HepG2 (cell line): ENCODE results near the gene SMC6. TPM values are rescaled to one million over a fixed set of nuclear protein-coding genes. Genes with fewer than 3 reads are reported as not detected.

ENCODE experiments used
- ATAC-seq: fragments of 200-7000 bp; cut with Tn5 transposase; 3 replicates; pipeline ENCODE4 v1.9.1; 2020; ENCODE audit warnings: mild to moderate bottlenecking, moderate library complexity
- BruUV-seq: library from RNA; stranded (reverse); fragments of 400-500 nt; replicated peaks from 2 replicates; lab custom pipeline; 2021; lab: Mats Ljungman, UMichigan
- CTCF ChIA-PET: fragments of 300-600 bp; formaldehyde crosslinking; extraction: SDS; loops from one replicate; lab custom pipeline; 2021; ENCODE audit warnings: low total read pairs, inconsistent platforms, low intra/inter-chr PET ratio; lab: Yijun Ruan, JAX
- POLR2A ChIA-PET: fragments of 350-600 bp; sonication (Branson Sonifier 250); formaldehyde crosslinking; loops from one replicate; lab custom pipeline; 2020; ENCODE audit warnings: antibody characterized with exemption, inconsistent platforms; lab: Yijun Ruan, JAX
- DNase-seq: peaks from one replicate; pipeline ENCODE4 v3.0.0-alpha.2; 2015; ENCODE audit warnings: low spot score
- FAIRE-seq: peaks from 3 replicates; lab custom pipeline; 2011; peaks lifted over from hg19 to GRCh38; lab: Jason Lieb, UNC
- H2AFZ ChIP-seq: one replicate; pipeline ENCODE4 v1.6.1; 2011; ENCODE audit warnings: low read length, inconsistent platforms
- H3K27ac ChIP-seq: fragments of 300-600 bp; 3 replicates; pipeline ENCODE4 v1.8.0; 2011; ENCODE audit warnings: mixed run types, mild to moderate bottlenecking, mixed read lengths, low read length, inconsistent platforms; ENCODE audit not compliant: insufficient read depth; ENCODE audit errors: extremely low read length
- H3K27me3 ChIP-seq, 2 experiments: fragments of 200-600 bp in 1 of 2; 2 replicates in 1 of 2; 3 replicates in 1 of 2; pipeline versions ENCODE4 v1.6.0 to v1.8.0; 2011; ENCODE audit warnings: low read length in 2 of 2, mild to moderate bottlenecking in 2 of 2, moderate library complexity in 2 of 2, inconsistent platforms in 1 of 2; ENCODE audit not compliant: insufficient read depth in 2 of 2, control insufficient read depth in 1 of 2
- H3K36me3 ChIP-seq, 2 experiments: fragments of 200-600 bp in 1 of 2; replicated peaks in 1 of 2; 2 replicates in 1 of 2; 3 replicates in 1 of 2; pipeline versions ENCODE4 v1.5.1 to v1.8.0; 2011; ENCODE audit warnings: low read length in 2 of 2, inconsistent platforms in 1 of 2; ENCODE audit not compliant: insufficient read depth in 2 of 2, control insufficient read depth in 1 of 2
- H3K4me1 ChIP-seq: 2 replicates; pipeline ENCODE4 v1.5.1; 2012; ENCODE audit warnings: low read length, inconsistent platforms; ENCODE audit not compliant: insufficient read depth
- H3K4me2 ChIP-seq: 2 replicates; pipeline ENCODE4 v1.6.0; 2011; ENCODE audit warnings: low read depth, low read length, inconsistent platforms
- H3K4me3 ChIP-seq, 3 experiments: fragments of 200-600 bp in 1 of 3; sonication (generic), shearing (Covaris generic) in 1 of 3; replicated peaks in 1 of 3; 2 replicates each; pipeline ENCODE4 v1.5.1; 2011 to 2016; ENCODE audit warnings: low read length in 3 of 3, inconsistent platforms in 2 of 3, low read depth in 2 of 3, mild to moderate bottlenecking in 2 of 3, control low read depth in 1 of 3, mixed read lengths in 1 of 3; ENCODE audit not compliant: insufficient read depth in 1 of 3
- H3K79me2 ChIP-seq: one replicate; pipeline ENCODE4 v1.6.1; 2011; ENCODE audit warnings: low read length, inconsistent platforms; ENCODE audit not compliant: insufficient read depth
- H3K9ac ChIP-seq: 2 replicates; pipeline ENCODE4 v1.6.0; 2011; ENCODE audit warnings: mild to moderate bottlenecking, low read depth, low read length, inconsistent platforms; ENCODE audit not compliant: insufficient read depth
- H3K9me3 ChIP-seq: 2 replicates; pipeline ENCODE4 v1.5.1; 2012; ENCODE audit warnings: mild to moderate bottlenecking, low read length
- H4K20me1 ChIP-seq: 2 replicates; pipeline ENCODE4 v1.6.0; 2011; ENCODE audit warnings: inconsistent platforms, mild to moderate bottlenecking, low read length, moderate library complexity; ENCODE audit not compliant: insufficient read depth
- ARID5B ChIP-seq: IDR thresholded peaks from 2 replicates; pipeline ENCODE4 v1.4.0; 2020; ENCODE audit warnings: mild to moderate bottlenecking, missing genetic modification reagents
- HHEX ChIP-seq: IDR thresholded peaks from 2 replicates; pipeline ENCODE4 v1.6.1; 2016; ENCODE audit warnings: control low read depth
- ISL2 ChIP-seq: sonication (generic); formaldehyde crosslinking; IDR thresholded peaks from 2 replicates; pipeline ENCODE4 v1.5.0; 2020; ENCODE audit warnings: missing genetic modification reagents
- KDM4B ChIP-seq: sonication (generic); formaldehyde crosslinking; IDR thresholded peaks from 2 replicates; pipeline ENCODE4 v1.4.0; 2020; ENCODE audit warnings: missing genetic modification reagents
- MEIS2 ChIP-seq: sonication (generic); formaldehyde crosslinking; IDR thresholded peaks from 2 replicates; pipeline ENCODE4 v1.9.0; 2021; ENCODE audit warnings: mild to moderate bottlenecking, missing genetic modification reagents
- SMAD1 ChIP-seq: sonication (generic); formaldehyde crosslinking; IDR thresholded peaks from 2 replicates; pipeline ENCODE4 v1.4.0; 2020; ENCODE audit warnings: missing genetic modification reagents, low read depth, mild to moderate bottlenecking, borderline replicate concordance
- ZC3H4 ChIP-seq: sonication (generic); formaldehyde crosslinking; IDR thresholded peaks from 2 replicates; pipeline ENCODE4 v1.4.0; 2020; ENCODE audit warnings: missing genetic modification reagents, borderline replicate concordance
- ZFP82 ChIP-seq: sonication (generic); formaldehyde crosslinking; IDR thresholded peaks from 2 replicates; pipeline ENCODE4 v1.5.1; 2020; ENCODE audit warnings: mild to moderate bottlenecking, missing genetic modification reagents, borderline replicate concordance
- ZNF10 ChIP-seq: sonication (generic); formaldehyde crosslinking; IDR thresholded peaks from 2 replicates; pipeline ENCODE4 v1.4.0; 2020; ENCODE audit warnings: mild to moderate bottlenecking, low read depth, missing genetic modification reagents, borderline replicate concordance
- ZNF138 ChIP-seq: sonication (generic); formaldehyde crosslinking; IDR thresholded peaks from 2 replicates; pipeline ENCODE4 v1.5.0; 2020; ENCODE audit warnings: mild to moderate bottlenecking, low read depth, missing genetic modification reagents
- ZNF207 ChIP-seq: fragments of 450-650 bp; IDR thresholded peaks from 2 replicates; pipeline ENCODE4 v1.6.1; 2016; ENCODE audit warnings: antibody characterized with exemption, borderline replicate concordance
- ZNF232 ChIP-seq: sonication (generic); formaldehyde crosslinking; IDR thresholded peaks from 2 replicates; pipeline ENCODE4 v1.4.0; 2020; ENCODE audit warnings: missing genetic modification reagents, borderline replicate concordance
- ZNF549 ChIP-seq: sonication (generic); formaldehyde crosslinking; IDR thresholded peaks from 2 replicates; pipeline ENCODE4 v1.5.0; 2020; ENCODE audit warnings: missing genetic modification reagents
- ZNF562 ChIP-seq: sonication (generic); formaldehyde crosslinking; IDR thresholded peaks from 2 replicates; pipeline ENCODE4 v1.8.0; 2022; ENCODE audit warnings: missing genetic modification reagents, borderline replicate concordance
- ZNF615 ChIP-seq: sonication (generic); formaldehyde crosslinking; IDR thresholded peaks from 2 replicates; pipeline ENCODE4 v1.5.0; 2020; ENCODE audit warnings: mild to moderate bottlenecking, missing genetic modification reagents, borderline replicate concordance
- ZNF639 ChIP-seq: conservative IDR thresholded peaks from 2 replicates; pipeline ENCODE4 v1.6.1; 2018; ENCODE audit warnings: missing genetic modification reagents
- ZNF777 ChIP-seq: sonication (generic); formaldehyde crosslinking; IDR thresholded peaks from 2 replicates; pipeline ENCODE4 v1.4.0; 2020; ENCODE audit warnings: missing genetic modification reagents
- WGBS: methylation state at CpG from one replicate; pipeline ENCODE4 v1.1.6; 2017; ENCODE audit warnings: low lambda C conversion rate; 5-methylcytosine and 5-hydroxymethylcytosine counted together
- in situ Hi-C: cut with HindIII; loops from 2 replicates; pipeline ENCODE4 v1.10.0; 2017; ENCODE audit warnings: low pct_unique_long_range_greater_than_20kb; ENCODE audit not compliant: extremely low pct_ligation_motif_present
- intact Hi-C: fragments of 100-400 bp; cut with micrococcal nuclease; formaldehyde crosslinking; loops from one replicate; pipeline ENCODE4 v1.10.0; 2022; ENCODE audit not compliant: unreplicated experiment
- polyA plus RNA-seq, 8 experiments: library from polyadenylated mRNA; depleted of rRNA in 3 of 8; stranded (reverse) in 7 of 8; unstranded in 1 of 8; fragments of >200 nt; fragmentation: Illumina TruSeq in 4 of 8; extraction: Trizol in 4 of 8; gene quantifications; 2 replicates each; pipeline versions ENCODE4 v1.2.1 to v1.2.3, GENCODE V29; 2011 to 2016; ENCODE audit warnings: low read depth in 4 of 8, missing spikeins in 1 of 8, mixed read lengths in 1 of 8; ENCODE audit not compliant: insufficient read depth in 1 of 8
- total RNA-seq, 5 experiments: library from RNA; depleted of rRNA; stranded (reverse); fragments of >200 nt; fragmentation: Illumina TruSeq; extraction: Trizol; gene quantifications; 2 replicates each; pipeline ENCODE4 v1.2.3, GENCODE V29; 2016; ENCODE audit warnings: low read depth in 1 of 5
- TF ChIP-seq, protein P1 (sequence below): sonication (generic); formaldehyde crosslinking; IDR thresholded peaks from 2 replicates; pipeline ENCODE4 v1.9.0; 2021; ENCODE audit warnings: missing genetic modification reagents, mild to moderate bottlenecking, borderline replicate concordance

SMC6 gene
- total and polyA plus RNA-seq, 2 of the 13 experiments (the other 11 are each of a cell fraction or from before 2014, with no cell fraction given), result 18.9 to 55.3 TPM

DNA sequence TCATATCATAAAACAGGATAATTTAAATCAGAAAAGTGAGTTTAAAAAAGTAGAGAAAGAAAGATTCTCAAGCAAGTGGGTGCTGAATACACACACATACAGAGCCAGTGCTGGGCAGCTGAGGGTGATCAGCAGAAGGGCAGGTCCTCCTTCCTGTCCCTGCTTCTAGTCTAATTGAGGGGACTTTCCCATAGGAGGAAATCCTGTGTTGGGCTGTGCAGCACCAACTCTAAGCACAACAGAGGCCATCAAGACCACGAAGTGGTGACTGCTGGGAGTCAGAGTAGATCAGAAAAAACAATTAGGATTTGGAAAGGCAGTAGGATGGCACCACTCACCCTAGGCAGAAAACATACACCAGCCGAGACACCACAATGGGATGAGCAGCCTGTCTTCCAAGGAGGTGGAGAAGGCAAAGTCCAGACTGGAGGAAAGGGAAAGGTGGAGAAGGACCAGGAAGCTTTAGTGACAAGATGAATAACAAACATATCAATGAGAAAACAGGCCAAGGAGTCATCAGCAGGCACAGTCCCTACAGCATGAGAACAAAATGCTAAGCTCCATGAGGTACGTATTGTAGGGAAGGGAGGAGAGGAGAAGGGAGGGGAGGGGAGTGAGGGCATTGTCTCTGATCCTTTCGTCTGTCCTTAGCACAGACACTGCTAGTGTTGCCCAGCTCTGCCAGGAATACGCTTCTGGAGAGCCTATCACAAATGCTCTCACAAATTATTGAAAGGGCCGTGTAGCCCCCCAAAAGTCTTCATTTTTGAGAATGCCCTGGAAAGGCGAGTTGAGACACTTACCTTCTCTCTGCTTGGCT, 45.9 kb upstream of the SMC6 start (continued):
- TF ChIP-seq ISL2 (no peak), ZNF10 (CRISPR knock-in tag) (no peak), ZNF207 (no peak), ZNF777 (no peak), ZFP82 (no peak), KDM4B (CRISPR knock-in tag) (no peak), ZNF232 (CRISPR knock-in tag) (no peak)
- TF ChIP-seq, protein P1, sequence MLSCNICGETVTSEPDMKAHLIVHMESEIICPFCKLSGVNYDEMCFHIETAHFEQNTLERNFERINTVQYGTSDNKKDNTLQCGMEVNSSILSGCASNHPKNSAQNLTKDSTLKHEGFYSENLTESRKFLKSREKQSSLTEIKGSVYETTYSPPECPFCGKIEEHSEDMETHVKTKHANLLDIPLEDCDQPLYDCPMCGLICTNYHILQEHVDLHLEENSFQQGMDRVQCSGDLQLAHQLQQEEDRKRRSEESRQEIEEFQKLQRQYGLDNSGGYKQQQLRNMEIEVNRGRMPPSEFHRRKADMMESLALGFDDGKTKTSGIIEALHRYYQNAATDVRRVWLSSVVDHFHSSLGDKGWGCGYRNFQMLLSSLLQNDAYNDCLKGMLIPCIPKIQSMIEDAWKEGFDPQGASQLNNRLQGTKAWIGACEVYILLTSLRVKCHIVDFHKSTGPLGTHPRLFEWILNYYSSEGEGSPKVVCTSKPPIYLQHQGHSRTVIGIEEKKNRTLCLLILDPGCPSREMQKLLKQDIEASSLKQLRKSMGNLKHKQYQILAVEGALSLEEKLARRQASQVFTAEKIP (CRISPR knock-in tag), result no peak

DNA sequence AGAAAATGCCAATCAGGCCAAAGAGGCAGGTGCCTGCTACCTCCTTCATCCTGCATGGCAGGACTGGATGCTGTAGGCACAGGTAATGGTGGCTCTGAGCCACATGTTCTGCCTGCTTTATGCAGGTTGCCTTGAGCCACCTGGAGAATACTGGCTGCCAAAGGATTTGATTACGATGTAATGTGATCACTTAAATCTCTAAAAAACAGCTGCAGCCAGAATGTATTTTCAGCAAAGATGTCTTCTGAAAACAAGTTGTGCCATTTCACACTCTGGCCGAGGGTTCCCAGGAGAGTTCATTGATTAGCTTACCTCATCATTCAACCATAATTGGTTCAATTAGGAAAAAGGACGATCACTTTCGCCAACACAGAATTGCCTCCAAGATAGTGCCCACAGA, 44.7 kb upstream of the SMC6 start:
- 66% methylated on average over 4 of the region's 4 CpGs for WGBS
- Histone ChIP-seq H3K4me1 (peaks cover 24% of the 10 kb centered on the region), H2AFZ (no peak overlapping the region), H3K27me3 (peaks cover 0 to 3% of the 10 kb centered on the region in 2 experiments; a peak in 3 of 5 replicates), H3K9ac (no peak overlapping the region), H4K20me1 (no peaks in the 10 kb centered on the region), H3K27ac (no peak overlapping the region), H3K4me2 (no peak overlapping the region), H3K9me3 (no peaks in the 10 kb centered on the region), H3K36me3 (no peaks in the 10 kb centered on the region), H3K79me2 (no peaks in the 10 kb centered on the region), H3K4me3 (no peak overlapping the region)
- ChIA-PET CTCF (no interaction called here), POLR2A (no interaction called here)
- in situ Hi-C loops, result no loop called here
- FAIRE-seq (no peak), DNase-seq (no peak), ATAC-seq (no peak)
- intact Hi-C loops, result no loop called here
- no TSS peak for BruUV-seq
- no peak for TF ChIP-seq SMAD1 (CRISPR knock-in tag)
- no peak for TF ChIP-seq ZC3H4 (CRISPR knock-in tag)
- TF ChIP-seq ZNF615 (CRISPR knock-in tag), result no peak
- no peak for TF ChIP-seq ZNF562 (CRISPR knock-in tag)
- no peak for TF ChIP-seq ARID5B (CRISPR knock-in tag)
- no peak for TF ChIP-seq ZNF138 (CRISPR knock-in tag)
- no peak for TF ChIP-seq ZNF549 (CRISPR knock-in tag)
- TF ChIP-seq HHEX (CRISPR knock-in tag), result no peak
- TF ChIP-seq ZNF639, result no peak
- no peak for TF ChIP-seq MEIS2
